SHP77 (cell line): Measurements from ENCODE around the gene IFNLR1.

Source experiments
- DNase-seq, 2 experiments: peaks; one replicate each; lab custom pipeline; 2025; lab: John Stamatoyannopoulos, UW

IFNLR1 gene

GRCh38 chr1:24205345-24206082, 18.4 kb upstream of the IFNLR1 start:
- DNase-seq, result no peak

GRCh38 chr1:24204116-24204515, 17.0 kb upstream of the IFNLR1 start:
- no peak for DNase-seq

- no peak for DNase-seq
Observed at GRCh38 chr1:24203404-24203803, 16.3 kb upstream of the IFNLR1 start.

GRCh38 chr1:24202987-24203386, 15.9 kb upstream of the IFNLR1 start:
- DNase-seq, result no peak

- DNase-seq, result no peak
Observed at GRCh38 chr1:24202556-24202955, 15.5 kb upstream of the IFNLR1 start.

GRCh38 chr1:24201941-24202440, 14.9 kb upstream of the IFNLR1 start:
- DNase-seq, result peak; percentile 52 to 58

- peak; percentile 27 to 71 for DNase-seq
Observed at GRCh38 chr1:24199291-24199900, 12.3 kb upstream of the IFNLR1 start.

GRCh38 chr1:24198766-24199165, 11.7 kb upstream of the IFNLR1 start:
- no peak for DNase-seq

- no peak for DNase-seq
Observed at GRCh38 chr1:24195874-24196273, 8.8 kb upstream of the IFNLR1 start.

GRCh38 chr1:24195136-24195535, 8.0 kb upstream of the IFNLR1 start:
- DNase-seq, result no peak

- DNase-seq, result no peak
Observed at GRCh38 chr1:24193046-24193445, 6.0 kb upstream of the IFNLR1 start.

- no peak for DNase-seq
Observed at GRCh38 chr1:24191860-24192259, 4.8 kb upstream of the IFNLR1 start.

GRCh38 chr1:24190983-24191461, 3.9 kb upstream of the IFNLR1 start:
- no peak for DNase-seq

- no peak for DNase-seq
Observed at GRCh38 chr1:24189528-24189927, 2.4 kb upstream of the IFNLR1 start.

- no peak for DNase-seq
Observed at GRCh38 chr1:24186711-24186992, 437 bp downstream of the IFNLR1 start.

- DNase-seq, result no peak
Observed at GRCh38 chr1:24186031-24186710, 918 bp downstream of the IFNLR1 start.

- no peak for DNase-seq
Observed at GRCh38 chr1:24185076-24185475, 2.0 kb downstream of the IFNLR1 start.

GRCh38 chr1:24182061-24182460, 5.0 kb downstream of the IFNLR1 start:
- DNase-seq, result no peak

GRCh38 chr1:24181619-24182018, 5.5 kb downstream of the IFNLR1 start:
- DNase-seq, result no peak

- no peak for DNase-seq
Observed at GRCh38 chr1:24180676-24181075, 6.4 kb downstream of the IFNLR1 start.

GRCh38 chr1:24179251-24179840, 7.7 kb downstream of the IFNLR1 start:
- DNase-seq, result no peak

- DNase-seq, result no peak
Observed at GRCh38 chr1:24178407-24178806, 8.7 kb downstream of the IFNLR1 start.

- DNase-seq, result no peak
Observed at GRCh38 chr1:24177161-24177560, 9.9 kb downstream of the IFNLR1 start.
